Endothelial cell of umbilical vein (primary cell): ENCODE measurements around the gene ASPHD1. TPM values are rescaled to one million over a fixed set of nuclear protein-coding genes. Genes with fewer than 3 reads are reported as not detected.

ENCODE experiments used
- BruUV-seq: library from RNA; stranded (reverse); fragments of 400-500 nt; replicated peaks from 2 replicates; lab custom pipeline; 2021; lab: Mats Ljungman, UMichigan
- CTCF ChIA-PET: fragments of 300-600, 350-600 bp; sonication (Branson Sonifier 250); formaldehyde crosslinking; loops from one replicate; lab custom pipeline; 2021; ENCODE audit warnings: antibody characterized with exemption, inconsistent platforms; lab: Charles Lee
- POLR2A ChIA-PET: fragments of 300-600, 350-600 bp; sonication (Branson Sonifier 250); formaldehyde crosslinking; loops from one replicate; lab custom pipeline; 2021; ENCODE audit warnings: antibody characterized with exemption, inconsistent platforms; lab: Charles Lee
- DNase-seq: peaks from one replicate; pipeline ENCODE4 v3.0.0-alpha.2; 2011; ENCODE audit warnings: low read depth, low spot score
- FAIRE-seq: peaks from 2 replicates; lab custom pipeline; 2011; peaks lifted over from hg19 to GRCh38; lab: Jason Lieb, UNC
- H2AFZ ChIP-seq: 2 replicates; pipeline ENCODE4 v1.6.0; 2012; ENCODE audit warnings: low read depth, low read length, control low read depth, inconsistent platforms
- H3K27ac ChIP-seq: 2 replicates; pipeline ENCODE4 v1.5.1; 2011; ENCODE audit warnings: low read depth, mild to moderate bottlenecking, control low read depth, low read length, moderate library complexity; ENCODE audit not compliant: insufficient read depth
- H3K27me3 ChIP-seq, 2 experiments: 2 replicates each; pipeline versions ENCODE4 v1.6.0 to v1.6.1; 2011; ENCODE audit warnings: low read length in 2 of 2, mixed read lengths in 1 of 2; ENCODE audit not compliant: control insufficient read depth in 2 of 2, insufficient read depth in 2 of 2
- H3K36me3 ChIP-seq, 2 experiments: 2 replicates in 1 of 2; 3 replicates in 1 of 2; pipeline ENCODE4 v1.5.1; 2011; ENCODE audit warnings: low read length in 2 of 2, mild to moderate bottlenecking in 1 of 2, moderate library complexity in 1 of 2; ENCODE audit not compliant: control insufficient read depth in 2 of 2, insufficient read depth in 2 of 2; ENCODE audit errors: extremely low read depth in 1 of 2
- H3K4me1 ChIP-seq: 3 replicates; pipeline ENCODE4 v1.5.1; 2011; ENCODE audit warnings: mild to moderate bottlenecking, low read length; ENCODE audit not compliant: control insufficient read depth, insufficient read depth; ENCODE audit errors: extremely low read depth
- H3K4me2 ChIP-seq: 2 replicates; pipeline ENCODE4 v1.6.1; 2011; ENCODE audit warnings: low read length, control low read depth, mixed read lengths; ENCODE audit not compliant: insufficient read depth
- H3K4me3 ChIP-seq, 3 experiments: fragments of 200-600 bp in 1 of 3; sonication (generic), shearing (Covaris generic) in 1 of 3; replicated peaks in 1 of 3; 2 replicates each; pipeline ENCODE4 v1.5.1; 2011 to 2016; ENCODE audit warnings: control low read depth in 3 of 3, low read length in 3 of 3, mild to moderate bottlenecking in 2 of 3, inconsistent platforms in 1 of 3, low read depth in 1 of 3, moderate library complexity in 1 of 3; ENCODE audit not compliant: insufficient read depth in 1 of 3
- H3K79me2 ChIP-seq: 2 replicates; pipeline ENCODE4 v1.6.0; 2012; ENCODE audit warnings: low read length, inconsistent platforms; ENCODE audit not compliant: control insufficient read depth, insufficient read depth
- H3K9ac ChIP-seq: replicated peaks from 2 replicates; pipeline ENCODE3; 2011; ENCODE audit warnings: low read length, control low read depth; ENCODE audit not compliant: insufficient read depth; ENCODE audit errors: extremely low read depth
- H3K9me1 ChIP-seq: replicated peaks from 3 replicates; pipeline ENCODE4 v1.6.0; 2011; ENCODE audit warnings: mild to moderate bottlenecking, low read length; ENCODE audit not compliant: control insufficient read depth, insufficient read depth; ENCODE audit errors: extremely low read depth
- H3K9me3 ChIP-seq: replicated peaks from 2 replicates; pipeline ENCODE4 v1.5.1; 2012; ENCODE audit warnings: low read length, inconsistent platforms; ENCODE audit not compliant: control insufficient read depth, insufficient read depth
- H4K20me1 ChIP-seq: replicated peaks from 2 replicates; pipeline ENCODE3; 2011; ENCODE audit warnings: mild to moderate bottlenecking, low read length; ENCODE audit not compliant: control insufficient read depth, insufficient read depth; ENCODE audit errors: extremely low read depth
- EZH2 ChIP-seq: IDR thresholded peaks from 2 replicates; pipeline ENCODE4 v1.6.1; 2012; ENCODE audit warnings: borderline replicate concordance, low read depth, mild to moderate bottlenecking, moderate library complexity, low read length, inconsistent platforms; ENCODE audit not compliant: severe bottlenecking
- FOS ChIP-seq: IDR thresholded peaks from 2 replicates; pipeline ENCODE4 v1.6.1; 2011; ENCODE audit warnings: mild to moderate bottlenecking, low read length, moderate library complexity, borderline replicate concordance; ENCODE audit not compliant: insufficient read depth
- GATA2 ChIP-seq: IDR thresholded peaks from 2 replicates; pipeline ENCODE4 v1.7.0; 2011; ENCODE audit warnings: low read depth, mild to moderate bottlenecking, moderate library complexity, mixed read lengths, low read length; ENCODE audit not compliant: insufficient read length, insufficient read depth
- JUN ChIP-seq: IDR thresholded peaks from 2 replicates; pipeline ENCODE4 v1.6.1; 2011; ENCODE audit warnings: borderline replicate concordance, low read depth; ENCODE audit not compliant: insufficient read length, insufficient read depth
- MAX ChIP-seq: IDR thresholded peaks from 2 replicates; pipeline ENCODE4 v1.6.1; 2011; ENCODE audit not compliant: insufficient read depth, insufficient read length
- MYC ChIP-seq: IDR thresholded peaks from one replicate; pipeline ENCODE4 v1.6.1; 2011; ENCODE audit warnings: mild to moderate bottlenecking, low read depth, low read length
- POLR2A ChIP-seq: IDR thresholded peaks from 2 replicates; pipeline ENCODE4 v1.6.1; 2012; ENCODE audit warnings: low read depth, mild to moderate bottlenecking, control low read depth, low read length
- POLR2AphosphoS5 ChIP-seq: IDR thresholded peaks from 2 replicates; pipeline ENCODE4 v1.6.1; 2012; ENCODE audit warnings: low read depth, mild to moderate bottlenecking, control low read depth, low read length, moderate library complexity; ENCODE audit not compliant: insufficient read depth
- dilution Hi-C: fragments of 300-500 bp; cut with MboI; formaldehyde crosslinking; loops from one replicate; pipeline ENCODE4 v1.15.0; 2019; ENCODE audit warnings: low sequenced_read_pairs; ENCODE audit not compliant: extremely low pct_ligation_motif_present
- intact Hi-C: fragments of 100-400 bp; cut with micrococcal nuclease; formaldehyde crosslinking; loops from one replicate; pipeline ENCODE4 v1.10.0; 2022
- polyA plus RNA-seq, 4 experiments: library from polyadenylated mRNA; depleted of rRNA in 3 of 4; stranded (reverse) in 3 of 4; unstranded in 1 of 4; fragments of >200 nt; gene quantifications; 2 replicates each; pipeline versions ENCODE4 v1.2.1 to v1.2.3, GENCODE V29; 2011 to 2012; ENCODE audit warnings: missing spikeins in 1 of 4
- total RNA-seq: library from RNA; stranded (reverse); gene quantifications from 2 replicates; pipeline ENCODE4 v1.2.3, GENCODE V29; 2021
- TF ChIP-seq, protein P1 (sequence below), 2 donors: IDR thresholded peaks; 1 replicate in 1 of 2; 2 replicates in 1 of 2; pipeline ENCODE4 v1.5.1; 2011; ENCODE audit warnings: low read length in 2 of 2, mild to moderate bottlenecking in 2 of 2, moderate library complexity in 2 of 2, control low read depth in 1 of 2, inconsistent platforms in 1 of 2, low read depth in 1 of 2; ENCODE audit not compliant: insufficient read depth in 1 of 2; ENCODE audit errors: extremely low read depth in 1 of 2

ASPHD1 gene
- total and polyA plus RNA-seq, 2 donors (not counting 3 experiments of a cell fraction or from before 2014, with no cell fraction given), result 0.90 to 1.2 TPM

GRCh38 chr16:29898804-29899515 lies 1.3 kb upstream of the ASPHD1 start:
- CTCF ChIA-PET, result interaction anchor here (0.7 to 2.1 kb wide), 8 partner anchors 9 to 152 kb away, joined by 3 to 9 read pairs (median 4); partner anchors contain the start of genes CDIPT and PAGR1

More at GRCh38 chr16:29898804-29899515, 1.3 kb upstream of the ASPHD1 start:
- POLR2A ChIA-PET, result interaction anchor here (0.6 to 1.5 kb wide), 2 partner anchors 75 to 166 kb away, joined by 3 read pairs; partner anchors contain the start of genes ALDOA and TAOK2
- intact Hi-C loops, result no loop called here
- DNase-seq, result no peak
- Histone ChIP-seq H3K9ac (no peak overlapping the region), H3K9me3 (no peaks in the 10 kb centered on the region), H3K9me1 (no peaks in the 10 kb centered on the region), H3K36me3 (no peaks in the 10 kb centered on the region), H3K27ac (no peak overlapping the region), H3K4me1 (peaks cover 5% of the 10 kb centered on the region), H3K4me3 (peak overlapping the region in 1 of 3 experiments; percentile 31), H3K27me3 (peaks cover 5 to 8% of the 10 kb centered on the region in 2 experiments), H4K20me1 (no peaks in the 10 kb centered on the region), H3K79me2 (no peaks in the 10 kb centered on the region), H3K4me2 (peak overlapping the region; percentile 33), H2AFZ (no peak overlapping the region)
- TF ChIP-seq GATA2, result no peak
- TF ChIP-seq EZH2, result no peak
- no peak for TF ChIP-seq POLR2AphosphoS5
- TF ChIP-seq FOS, result no peak
- TF ChIP-seq MAX, result no peak
- TF ChIP-seq, protein P1, sequence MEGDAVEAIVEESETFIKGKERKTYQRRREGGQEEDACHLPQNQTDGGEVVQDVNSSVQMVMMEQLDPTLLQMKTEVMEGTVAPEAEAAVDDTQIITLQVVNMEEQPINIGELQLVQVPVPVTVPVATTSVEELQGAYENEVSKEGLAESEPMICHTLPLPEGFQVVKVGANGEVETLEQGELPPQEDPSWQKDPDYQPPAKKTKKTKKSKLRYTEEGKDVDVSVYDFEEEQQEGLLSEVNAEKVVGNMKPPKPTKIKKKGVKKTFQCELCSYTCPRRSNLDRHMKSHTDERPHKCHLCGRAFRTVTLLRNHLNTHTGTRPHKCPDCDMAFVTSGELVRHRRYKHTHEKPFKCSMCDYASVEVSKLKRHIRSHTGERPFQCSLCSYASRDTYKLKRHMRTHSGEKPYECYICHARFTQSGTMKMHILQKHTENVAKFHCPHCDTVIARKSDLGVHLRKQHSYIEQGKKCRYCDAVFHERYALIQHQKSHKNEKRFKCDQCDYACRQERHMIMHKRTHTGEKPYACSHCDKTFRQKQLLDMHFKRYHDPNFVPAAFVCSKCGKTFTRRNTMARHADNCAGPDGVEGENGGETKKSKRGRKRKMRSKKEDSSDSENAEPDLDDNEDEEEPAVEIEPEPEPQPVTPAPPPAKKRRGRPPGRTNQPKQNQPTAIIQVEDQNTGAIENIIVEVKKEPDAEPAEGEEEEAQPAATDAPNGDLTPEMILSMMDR (IDR thresholded peaks at IDR 0.05; ENCODE audit: extremely low read depth in 1 of 2, insufficient read depth in 1 of 2, low read depth in 1 of 2, low read length in 2 of 2), result no peak
- no peak for TF ChIP-seq MYC
- TF ChIP-seq POLR2A, result no peak
- no peak for TF ChIP-seq JUN
- dilution Hi-C loops, result no loop called here
- FAIRE-seq, result peak; percentile 4
- BruUV-seq, result no TSS peak
